Vagina (tissue), 2 donors: ENCODE data around the gene RANBP10.

Experiments
- CTCF ChIP-seq, 3 experiments: fragments of 450-650 bp in 2 of 3; fragments of 200-600 bp in 1 of 3; sonication (generic) in 1 of 3; IDR thresholded peaks; one replicate each; pipeline ENCODE4 v1.5.1; 2017 to 2019; ENCODE audit warnings: antibody characterized with exemption in 3 of 3, mild to moderate bottlenecking in 2 of 3, moderate library complexity in 2 of 3
- POLR2A ChIP-seq, 2 donors: fragments of 450-650 bp; IDR thresholded peaks; one replicate each; pipeline ENCODE4 v1.6.1; 2017; ENCODE audit warnings: antibody characterized with exemption in 2 of 2, mild to moderate bottlenecking in 2 of 2, moderate library complexity in 2 of 2
- POLR2AphosphoS5 ChIP-seq, 2 donors: sonication (generic); formaldehyde crosslinking; IDR thresholded peaks; one replicate each; pipeline ENCODE4 v1.9.0; 2017; ENCODE audit warnings: antibody characterized with exemption in 2 of 2, mild to moderate bottlenecking in 2 of 2, low read depth in 1 of 2; ENCODE audit not compliant: insufficient read depth in 1 of 2

- TF ChIP-seq POLR2A (IDR thresholded peaks at IDR 0.05) (no peak), CTCF (IDR thresholded peaks at IDR 0.05) (no peak), POLR2AphosphoS5 (IDR thresholded peaks at IDR 0.05; ENCODE audit: insufficient read depth in 1 of 2, low read depth in 1 of 2) (no peak)
Observed at GRCh38 chr16:67841198-67841815, 34.9 kb upstream of the RANBP10 start.
